H1 (cell line): ENCODE data around the gene BSN. TPM values are rescaled to one million over a fixed set of nuclear protein-coding genes. Genes with fewer than 3 reads are reported as not detected.

ENCODE experiments used
- ASH2L ChIP-seq: fragments of 200-600, 300-600 bp; sonication (generic); IDR thresholded peaks from one replicate; pipeline ENCODE4 v1.7.1; 2017; ENCODE audit warnings: low read length
- EP300 ChIP-seq, 2 experiments: IDR thresholded peaks; 1 replicate in 1 of 2; 2 replicates in 1 of 2; pipeline ENCODE4 v1.6.1; 2011 to 2012; ENCODE audit warnings: low read depth in 2 of 2, low read length in 2 of 2, mild to moderate bottlenecking in 2 of 2, borderline replicate concordance in 1 of 2, inconsistent platforms in 1 of 2, moderate library complexity in 1 of 2
- GTF2F1 ChIP-seq: IDR thresholded peaks from 2 replicates; pipeline ENCODE4 v1.6.1; 2012; ENCODE audit warnings: low read depth, low read length, improper control_type of control experiment, borderline replicate concordance
- KDM4A ChIP-seq: IDR thresholded peaks from one replicate; pipeline ENCODE4 v1.7.1; 2012; ENCODE audit warnings: low read depth, mild to moderate bottlenecking, moderate library complexity, low read length, inconsistent platforms; ENCODE audit not compliant: severe bottlenecking
- POU5F1 ChIP-seq: IDR thresholded peaks from 2 replicates; pipeline ENCODE4 v1.6.1; 2011; ENCODE audit warnings: low read depth, mild to moderate bottlenecking, low read length, moderate library complexity
- SIX5 ChIP-seq: IDR thresholded peaks from 2 replicates; pipeline ENCODE4 v1.6.1; 2011; ENCODE audit warnings: mild to moderate bottlenecking, low read depth, low read length
- ZNF274 ChIP-seq: IDR thresholded peaks from 2 replicates; pipeline ENCODE4 v1.7.0; 2012; ENCODE audit warnings: low read length, borderline replicate concordance; ENCODE audit errors: extremely low read depth
- polyA plus RNA-seq, 7 experiments: library from polyadenylated mRNA; depleted of rRNA in 3 of 7; stranded (reverse) in 5 of 7; unstranded in 2 of 7; fragments of >200 nt in 5 of 7; fragments of 200-250 nt in 2 of 7; gene quantifications; 1 replicate in 5 of 7; 2 replicates in 1 of 7; 4 replicates in 1 of 7; pipeline versions ENCODE4 v1.2.1 to v1.2.3, GENCODE V29; 2011 to 2013; ENCODE audit warnings: missing spikeins in 2 of 7, mixed read lengths in 2 of 7
- total RNA-seq: library from RNA; stranded (reverse); fragmentation: NEBNext Ultra II Directional; extraction: Animal tissue kit (Norgen Biotek cat#: 25700); gene quantifications from 2 replicates; pipeline ENCODE4 v1.2.1, GENCODE V29; 2021
- TF ChIP-seq, protein P1 (sequence below): IDR thresholded peaks from 2 replicates; pipeline ENCODE4 v1.6.1; 2012; ENCODE audit warnings: low read length, inconsistent platforms

The BSN gene
- total and polyA plus RNA-seq, 2 of the 8 experiments (the other 6 are each of a cell fraction or from before 2014, with no cell fraction given), result 0.60 to 3.0 TPM

DNA sequence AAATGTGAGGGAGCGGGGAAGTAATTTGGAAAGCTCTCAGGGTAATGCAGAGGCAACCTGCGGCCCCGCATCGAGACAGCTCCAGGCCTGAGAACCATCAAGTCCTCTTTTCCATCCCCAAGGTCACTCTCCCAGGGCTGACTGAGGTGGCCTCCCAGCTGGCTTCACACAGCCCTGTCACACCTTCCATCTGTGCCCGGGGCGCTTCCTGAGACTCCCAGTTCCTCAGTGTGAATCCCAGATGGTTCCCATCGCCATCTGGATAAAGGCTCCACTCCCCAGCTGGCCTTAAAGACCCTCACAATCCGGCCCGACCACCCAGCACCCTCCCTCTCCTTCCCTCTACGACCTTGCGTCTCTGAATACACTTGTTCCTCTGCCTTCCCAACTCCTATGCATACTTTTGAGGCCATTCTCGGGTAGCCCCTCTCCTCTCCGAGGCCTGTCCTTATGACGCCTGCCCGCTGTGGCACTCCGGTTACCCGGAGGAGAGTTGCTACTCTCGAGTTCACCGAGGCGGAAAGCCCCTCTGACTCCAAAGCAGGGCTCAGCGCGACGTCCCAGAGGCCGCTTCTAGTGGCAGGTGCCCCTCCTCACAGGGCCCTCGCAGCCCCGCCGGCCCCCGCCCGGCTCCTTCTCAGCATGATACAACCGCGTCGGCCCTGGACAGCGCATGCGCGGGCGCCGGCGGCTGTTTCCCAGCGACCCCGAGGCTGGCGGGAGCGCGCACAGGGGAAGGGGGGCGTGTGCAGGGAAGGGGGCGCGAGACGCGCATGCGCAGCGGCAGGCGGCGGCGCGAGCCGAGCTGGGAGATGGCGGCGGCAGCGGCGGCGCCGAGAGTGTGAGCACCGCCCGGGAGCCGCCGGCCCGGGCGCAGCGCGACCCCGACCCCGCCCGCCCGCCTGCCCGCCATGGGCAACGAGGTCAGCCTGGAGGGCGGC is at the start of gene BSN (continued):
- no peak for TF ChIP-seq GTF2F1
- TF ChIP-seq ZNF274, result no peak
- TF ChIP-seq KDM4A, result peak; percentile 54
- no peak for TF ChIP-seq SIX5
- peak; percentile 77 for TF ChIP-seq ASH2L
- TF ChIP-seq POU5F1, result no peak
- no peak for TF ChIP-seq EP300 (IDR thresholded peaks at IDR 0.05; ENCODE audit: borderline replicate concordance in 1 of 2, low read depth in 2 of 2, low read length in 2 of 2)
- TF ChIP-seq, protein P1, sequence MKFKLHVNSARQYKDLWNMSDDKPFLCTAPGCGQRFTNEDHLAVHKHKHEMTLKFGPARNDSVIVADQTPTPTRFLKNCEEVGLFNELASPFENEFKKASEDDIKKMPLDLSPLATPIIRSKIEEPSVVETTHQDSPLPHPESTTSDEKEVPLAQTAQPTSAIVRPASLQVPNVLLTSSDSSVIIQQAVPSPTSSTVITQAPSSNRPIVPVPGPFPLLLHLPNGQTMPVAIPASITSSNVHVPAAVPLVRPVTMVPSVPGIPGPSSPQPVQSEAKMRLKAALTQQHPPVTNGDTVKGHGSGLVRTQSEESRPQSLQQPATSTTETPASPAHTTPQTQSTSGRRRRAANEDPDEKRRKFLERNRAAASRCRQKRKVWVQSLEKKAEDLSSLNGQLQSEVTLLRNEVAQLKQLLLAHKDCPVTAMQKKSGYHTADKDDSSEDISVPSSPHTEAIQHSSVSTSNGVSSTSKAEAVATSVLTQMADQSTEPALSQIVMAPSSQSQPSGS, result no peak
